ENCODE results near the gene MYO1A.

- TF ChIP-seq POLR2A (IDR thresholded peaks at IDR 0.05; ENCODE audit: low read depth, low read length) (no peak), POLR2AphosphoS5 (IDR thresholded peaks at IDR 0.05; ENCODE audit: low read depth, low read length) (no peak), PAX5 (IDR thresholded peaks at IDR 0.05; ENCODE audit: insufficient read depth, low read length, severe bottlenecking) (no peak), TAF1 (IDR thresholded peaks at IDR 0.05; ENCODE audit: low read depth, low read length) (no peak), SPI1 (IDR thresholded peaks at IDR 0.05; ENCODE audit: low read depth, low read length) (no peak)
Measured at GRCh38 chr12:56980941-56981530, 68.9 kb downstream of the MYO1A start.

Measured in GM12891 (cell line).